AG20443 (cell line): ENCODE data around the gene TLE3.

Experiments
- DNase-seq: peaks from one replicate; pipeline ENCODE4 v3.0.0; 2012; ENCODE audit warnings: low spot score, mixed read lengths

Gene TLE3

DNA sequence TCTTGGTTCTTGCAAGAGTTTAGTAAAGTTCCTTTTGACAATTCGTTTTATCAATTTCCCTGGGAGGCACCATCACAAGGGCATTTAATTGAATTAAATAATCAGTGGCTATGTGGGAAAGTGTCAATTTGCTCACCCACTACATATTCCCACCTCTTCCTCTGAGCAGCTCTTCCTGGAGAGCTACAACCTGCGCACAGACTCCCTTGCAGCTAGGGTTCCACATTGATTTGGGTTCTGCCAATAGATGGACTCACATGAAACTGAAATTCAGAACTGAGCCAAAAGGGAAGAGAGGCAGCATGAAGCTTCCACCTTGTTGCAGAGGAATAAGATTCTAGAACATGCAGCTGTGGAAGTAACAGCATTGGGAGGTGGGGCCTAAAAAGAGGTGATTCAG is 94.8 kb downstream of the TLE3 start:
- no peak for DNase-seq

DNA sequence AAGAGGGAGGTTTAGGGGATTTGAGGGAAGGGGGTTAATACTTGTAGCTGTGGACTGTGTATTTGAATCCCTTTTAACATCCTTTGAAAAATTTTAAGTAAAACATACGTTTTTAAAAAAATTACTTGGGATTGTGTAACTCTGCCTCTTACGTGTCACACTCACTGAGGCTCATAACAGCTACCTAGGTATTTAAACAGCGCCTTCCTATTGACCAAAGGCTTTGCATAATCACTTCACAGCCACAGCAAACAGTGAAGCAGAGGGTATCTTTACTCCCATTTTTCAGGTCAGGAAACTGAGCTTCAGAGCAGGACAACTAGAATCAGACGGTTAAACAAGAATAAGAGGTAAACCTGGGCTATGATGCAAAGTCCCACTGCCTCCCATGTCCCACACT is 95.9 kb downstream of the TLE3 start:
- no peak for DNase-seq

DNA sequence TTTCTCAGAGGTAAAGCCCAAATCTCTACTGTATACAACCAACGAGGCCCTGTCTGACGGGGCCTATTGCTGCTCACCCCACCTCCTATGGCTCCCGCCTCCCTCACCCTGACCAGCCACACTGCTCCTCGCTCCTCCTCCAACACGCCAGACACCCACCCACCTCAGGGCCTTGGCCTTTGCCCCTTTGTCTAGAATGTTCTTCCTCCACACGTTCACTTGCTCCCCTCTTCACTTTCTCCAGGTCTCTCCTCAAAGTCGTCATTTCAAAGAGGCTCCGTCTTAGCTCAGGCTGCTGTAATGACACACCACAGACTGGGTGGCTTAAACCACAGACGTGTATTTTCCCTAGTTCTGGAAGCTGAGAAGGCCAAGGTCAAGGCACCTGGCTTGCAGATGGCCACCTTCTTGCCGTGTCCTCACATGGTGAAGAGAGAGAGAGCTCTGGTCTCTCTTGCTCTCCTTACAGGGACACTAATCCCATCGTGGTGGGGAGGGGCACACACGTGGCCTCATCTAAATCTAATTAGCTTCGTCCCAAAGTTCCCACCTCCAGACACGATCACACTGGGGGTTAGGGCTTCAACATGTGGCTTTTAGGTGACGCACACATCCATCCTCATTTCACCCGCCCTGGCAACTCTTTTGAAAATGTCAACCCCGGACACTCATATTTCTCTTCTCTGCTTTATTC is 98.2 kb downstream of the TLE3 start:
- no peak for DNase-seq

DNA sequence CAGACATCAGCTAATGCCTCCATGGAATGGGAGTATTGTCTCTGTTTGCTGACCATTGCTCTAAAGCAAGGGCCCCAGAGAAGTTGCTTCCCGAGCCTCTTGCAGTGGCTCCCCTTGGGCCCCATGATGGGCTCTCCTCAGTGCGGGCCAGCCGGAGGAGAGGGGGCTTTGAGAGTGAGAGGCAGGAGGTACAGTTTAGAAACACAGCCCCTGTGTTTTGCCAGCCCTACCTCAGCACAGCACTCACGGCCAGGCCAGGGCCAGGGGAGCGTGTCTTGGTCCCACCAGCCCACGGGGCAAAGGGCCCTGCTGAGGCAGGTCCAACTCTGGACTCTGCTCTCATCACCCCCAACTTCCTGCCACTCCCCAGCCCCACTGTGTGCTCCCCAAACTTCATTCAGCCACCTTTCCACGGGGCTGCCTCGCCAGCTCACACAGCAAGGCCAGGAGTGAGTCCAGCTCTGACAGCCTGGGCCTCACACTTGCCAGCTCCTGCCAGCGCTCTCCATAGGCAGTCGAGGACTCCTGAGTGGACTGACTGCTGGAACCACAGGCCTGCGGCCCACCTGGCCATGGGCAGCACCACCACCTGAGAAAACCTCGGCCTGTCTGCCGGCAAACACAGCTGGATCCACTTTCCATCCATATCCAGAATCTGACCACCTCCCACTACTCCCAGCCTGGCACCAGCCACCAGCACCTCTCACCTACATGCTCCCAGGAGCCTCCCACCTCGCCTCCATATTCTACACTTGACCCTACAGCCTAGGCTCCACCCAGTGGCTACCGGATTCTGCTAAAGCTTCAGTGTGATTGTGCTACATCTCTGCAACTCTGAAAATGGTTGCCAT is 99.0 kb downstream of the TLE3 start:
- no peak for DNase-seq

DNA sequence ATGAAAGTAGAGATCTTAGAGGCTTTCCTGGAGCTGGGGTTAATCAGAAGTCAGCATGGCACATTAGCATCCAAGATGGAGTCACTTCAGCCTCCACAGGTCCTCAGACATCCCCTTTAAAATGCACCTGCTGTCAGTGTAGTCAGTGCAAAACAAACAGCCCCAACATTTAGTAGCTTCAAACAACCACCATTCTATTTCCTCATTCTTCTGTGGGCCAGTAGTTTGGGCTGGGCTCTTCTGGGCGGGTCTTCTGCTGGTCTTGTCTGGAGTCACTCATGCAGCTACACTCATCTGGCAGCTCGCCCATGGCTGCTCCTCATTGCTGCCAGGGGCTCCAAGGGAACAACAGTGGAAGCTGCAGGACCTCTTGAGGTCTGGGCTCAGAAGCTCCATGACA is 99.9 kb downstream of the TLE3 start:
- DNase-seq: peak; percentile 82
